ENCODE measurements around the gene RUNX3.
"Not testable (repeated sequence)": the region's sequence is repeated elsewhere in the genome, so short reads cannot be mapped to it uniquely, and the experiment has no call there.

Gene RUNX3

GRCh38 chr1:24930260-24931145, at the start of gene RUNX3:
RUNX3 (minus strand) TSS chr1:24930276; CDS start chr1:24929868, 408 bp downstream.
- no peak for DNase-seq

- not testable (repeated sequence) for DNase-seq
These were observed 49.2 kb upstream of the RUNX3 start for GRCh38 chr1:24979232-24979631.

- no peak for DNase-seq
These were observed 48.4 kb upstream of the RUNX3 start for GRCh38 chr1:24978383-24979032.

GRCh38 chr1:24975391-24975790, 45.3 kb upstream of the RUNX3 start:
- DNase-seq = no peak

- no peak for DNase-seq
These were observed 43.2 kb upstream of the RUNX3 start for GRCh38 chr1:24973315-24973714.

- DNase-seq = no peak
These were observed 42.8 kb upstream of the RUNX3 start for GRCh38 chr1:24972915-24973242.

GRCh38 chr1:24972221-24972914, 42.3 kb upstream of the RUNX3 start:
- no peak for DNase-seq

GRCh38 chr1:24970926-24971875, 41.1 kb upstream of the RUNX3 start:
- DNase-seq = no peak

GRCh38 chr1:24970399-24970753, 40.3 kb upstream of the RUNX3 start:
- DNase-seq = no peak

- DNase-seq = no peak
These were observed 39.7 kb upstream of the RUNX3 start for GRCh38 chr1:24969596-24970398.

GRCh38 chr1:24968941-24969585, 39.0 kb upstream of the RUNX3 start:
- DNase-seq = no peak

GRCh38 chr1:24967962-24968361, 37.9 kb upstream of the RUNX3 start:
- DNase-seq = no peak

- DNase-seq = no peak
These were observed 37.5 kb upstream of the RUNX3 start for GRCh38 chr1:24967555-24967954.

GRCh38 chr1:24966724-24967346, 36.8 kb upstream of the RUNX3 start:
- DNase-seq = no peak

- no peak for DNase-seq
These were observed 36.1 kb upstream of the RUNX3 start for GRCh38 chr1:24966121-24966723.

GRCh38 chr1:24965571-24965930, 35.5 kb upstream of the RUNX3 start:
- no peak for DNase-seq

- no peak for DNase-seq
These were observed 34.9 kb upstream of the RUNX3 start for GRCh38 chr1:24964811-24965570.

- DNase-seq = no peak
These were observed 34.0 kb upstream of the RUNX3 start for GRCh38 chr1:24963943-24964693.
